NCI-H2171 treated with DMSO at 0.1 percent for 48 hours (cell line): ENCODE measurements around the gene SERGEF.

Source experiments
- DNase-seq: peaks from one replicate; lab custom pipeline; 2025; lab: John Stamatoyannopoulos, UW

The SERGEF gene

GRCh38 chr11:17859552-17859951, 153.3 kb downstream of the SERGEF start:
- DNase-seq, result no peak

- DNase-seq, result no peak
Measured at GRCh38 chr11:17855531-17856290, 157.1 kb downstream of the SERGEF start.

- DNase-seq, result no peak
Measured at GRCh38 chr11:17853280-17853679, 159.6 kb downstream of the SERGEF start.

GRCh38 chr11:17852246-17852645, 160.6 kb downstream of the SERGEF start:
- no peak for DNase-seq

GRCh38 chr11:17851697-17852096, 161.2 kb downstream of the SERGEF start:
- no peak for DNase-seq

GRCh38 chr11:17850336-17850735, 162.5 kb downstream of the SERGEF start:
- DNase-seq, result no peak

- no peak for DNase-seq
Measured at GRCh38 chr11:17848715-17849114, 164.1 kb downstream of the SERGEF start.

GRCh38 chr11:17846852-17847453, 165.9 kb downstream of the SERGEF start:
- no peak for DNase-seq

- DNase-seq, result no peak
Measured at GRCh38 chr11:17845431-17845881, 167.4 kb downstream of the SERGEF start.

GRCh38 chr11:17840101-17840548, 172.7 kb downstream of the SERGEF start:
- no peak for DNase-seq

- no peak for DNase-seq
Measured at GRCh38 chr11:17839450-17839849, 173.4 kb downstream of the SERGEF start.

GRCh38 chr11:17838102-17838501, 174.7 kb downstream of the SERGEF start:
- no peak for DNase-seq

- no peak for DNase-seq
Measured at GRCh38 chr11:17831883-17832282, 181.0 kb downstream of the SERGEF start.

- DNase-seq, result no peak
Measured at GRCh38 chr11:17831228-17831627, 181.6 kb downstream of the SERGEF start.

- no peak for DNase-seq
Measured at GRCh38 chr11:17828311-17828751, 184.5 kb downstream of the SERGEF start.

GRCh38 chr11:17827006-17827405, 185.8 kb downstream of the SERGEF start:
- no peak for DNase-seq

- DNase-seq, result no peak
Measured at GRCh38 chr11:17822401-17822781, 190.5 kb downstream of the SERGEF start.

GRCh38 chr11:17821648-17822400, 191.0 kb downstream of the SERGEF start:
- DNase-seq, result no peak

GRCh38 chr11:17816232-17816931, 196.5 kb downstream of the SERGEF start:
- no peak for DNase-seq

- DNase-seq, result no peak
Measured at GRCh38 chr11:17814546-17814945, 198.3 kb downstream of the SERGEF start.

GRCh38 chr11:17813391-17814059, 199.3 kb downstream of the SERGEF start:
- no peak for DNase-seq

GRCh38 chr11:17812865-17813187, 200.0 kb downstream of the SERGEF start:
- no peak for DNase-seq
